Measurements from ENCODE around the gene TTLL5. TPM values are rescaled to one million over a fixed set of nuclear protein-coding genes. Genes with fewer than 3 reads are reported as not detected.
A peak's percentile ranks its signal among the peaks of the same experiment; 100 is the strongest.

TTLL5 gene
- total and polyA plus RNA-seq, 9 of the 15 experiments (the other 6 are each of a cell fraction or from before 2014, with no cell fraction given), result 4.1 to 18.9 (median 12.6) TPM

- TF ChIP-seq BRD9 (IDR thresholded peaks at IDR 0.05; ENCODE audit: low read depth, partially characterized antibody), result no peak
- no peak for TF ChIP-seq HEY1 (CRISPR knock-in tag; IDR thresholded peaks at IDR 0.05; ENCODE audit: borderline replicate concordance)
- no peak for TF ChIP-seq TARDBP (IDR thresholded peaks at IDR 0.05)
- TF ChIP-seq FIP1L1 (IDR thresholded peaks at IDR 0.05; ENCODE audit: low read depth, low read length, poor library complexity, severe bottlenecking), result no peak
Measured at GRCh38 chr14:75714991-75715390, 53.9 kb downstream of the TTLL5 start (continued).

- H2AFZ ChIP-seq (ENCODE audit: low read depth, low read length), result no peak overlapping the region
- peaks cover 6% of the 10 kb centered on the region; the same call in 1 of the 3 replicates for H3K36me3 ChIP-seq (ENCODE audit: control insufficient read depth, insufficient read depth, low read length)
- no peaks in the 10 kb centered on the region for H3K9me3 ChIP-seq (replicated peaks; ENCODE audit: control insufficient read depth, insufficient read depth, low read depth, low read length)
- H3K9ac ChIP-seq (ENCODE audit: insufficient read depth in 1 of 2, low read depth in 2 of 2, low read length in 2 of 2), result no peak overlapping the region
- no peak overlapping the region for H3K27ac ChIP-seq (ENCODE audit: extremely low read depth, low read depth, low read length)
- peaks cover 0 to 6% of the 10 kb centered on the region in 2 experiments; a peak in 3 of 5 replicates for H3K4me1 ChIP-seq (replicated peaks in 1 of 2; ENCODE audit: control insufficient read depth in 2 of 2, insufficient read depth in 2 of 2, low read length in 2 of 2)
- intact Hi-C loops (cut with micrococcal nuclease), result loop anchor here (10.0 kb wide), 1 partner anchor 929 kb away; no protein-coding TSS in a partner anchor
- in situ Hi-C loops (cut with MboI), result loop anchor here (5.0 to 25.0 kb wide), 3 partner anchors 266 to 939 kb away; partner anchors contain the start of genes ESRRB and TGFB3
- no peaks in the 10 kb centered on the region for H4K20me1 ChIP-seq (replicated peaks; ENCODE audit: control insufficient read depth, insufficient read depth, low read length)
- FAIRE-seq (no peak), DNase-seq (ENCODE audit: extremely low read depth in 1 of 4, low spot score in 3 of 4) (no peak), ATAC-seq (no peak)
- no peaks in the 10 kb centered on the region for H3K9me1 ChIP-seq (ENCODE audit: control insufficient read depth, insufficient read depth, low read length)
- no peak overlapping the region for H3K4me2 ChIP-seq (ENCODE audit: insufficient read depth, low read length)
- H3K79me2 ChIP-seq (ENCODE audit: control insufficient read depth, insufficient read depth, low read length), result no peaks in the 10 kb centered on the region
- TF ChIP-seq RBM15 (IDR thresholded peaks at IDR 0.05; ENCODE audit: insufficient read depth, low read length) (no peak), PHF8 (IDR thresholded peaks at IDR 0.05; ENCODE audit: borderline replicate concordance, low read length) (no peak), ZNF592 (IDR thresholded peaks at IDR 0.05) (no peak), ZNF41 (CRISPR knock-in tag; conservative IDR thresholded peaks at IDR 0.05) (no peak), MAFK (IDR thresholded peaks at IDR 0.05; ENCODE audit: low read length) (peak; percentile 78), C11orf30 (IDR thresholded peaks at IDR 0.05; ENCODE audit: low read depth) (peak; percentile 89), MAFF (IDR thresholded peaks at IDR 0.05; ENCODE audit: low read length) (peak; percentile 79), TSC22D4 (tag; IDR thresholded peaks at IDR 0.05) (no peak), ARID3B (CRISPR knock-in tag; IDR thresholded peaks at IDR 0.05; ENCODE audit: borderline replicate concordance) (no peak), ETV1 (tag; conservative IDR thresholded peaks at IDR 0.05; ENCODE audit: low read depth) (no peak), ZNF316 (IDR thresholded peaks at IDR 0.05) (peak; percentile 95), MAFG (tag; conservative IDR thresholded peaks at IDR 0.05) (peak; percentile 84)
- no peaks in the 10 kb centered on the region for H3K27me3 ChIP-seq (ENCODE audit: control insufficient read depth in 2 of 2, insufficient read depth in 2 of 2, low read length in 2 of 2)
- H3K4me3 ChIP-seq, result no peak overlapping the region
- ChIA-PET CTCF (ENCODE audit: low intra/inter-chr PET ratio) (no interaction called here), POLR2A (interaction anchor here (0.9 kb wide), 1 partner anchor 171 kb away, joined by 3 read pairs; no protein-coding TSS in a partner anchor)
- BruUV-seq (replicated peaks), result no TSS peak
- 0% methylated on average over 1 of the region's 2 CpGs for WGBS (ENCODE audit: insufficient coverage, low coverage, missing lambda C conversion rate)
Measured at GRCh38 chr14:75715926-75716780, 55.1 kb downstream of the TTLL5 start.
